Inflammatory macrophage treated with lipopolysaccharide for 4 hours (primary cell): ENCODE data around the gene SAP130.
A peak's percentile ranks its signal among the peaks of the same experiment; 100 is the strongest.

Experiments
- DNase-seq: peaks from one replicate; pipeline ENCODE4 v3.0.0-alpha.2; 2020

The SAP130 gene

GRCh38 chr2:128024816-128025215 lies 3.0 kb downstream of the SAP130 start:
- DNase-seq: peak; percentile 51

DNA sequence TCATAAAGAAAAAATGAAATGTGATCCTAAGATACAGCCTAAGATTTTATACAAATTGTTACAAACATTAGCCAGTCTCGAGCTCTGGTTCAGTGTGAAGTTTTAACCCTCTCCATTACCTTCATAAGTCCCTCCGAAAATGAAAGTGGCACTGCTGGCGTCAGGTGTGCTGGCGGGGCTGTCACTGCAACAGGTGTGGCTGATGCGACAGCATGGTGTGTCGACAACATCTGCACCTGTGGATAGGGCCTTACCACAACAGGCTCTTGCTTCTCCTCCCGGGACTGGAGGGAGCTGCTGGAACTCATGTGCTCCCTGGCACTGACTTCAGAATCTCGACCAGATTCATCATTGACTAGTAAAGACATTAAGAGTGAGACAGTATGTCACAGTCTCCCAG lies 10.3 kb downstream of the SAP130 start:
- DNase-seq: no peak

GRCh38 chr2:128016620-128017019 lies 11.2 kb downstream of the SAP130 start:
- DNase-seq: no peak

DNA sequence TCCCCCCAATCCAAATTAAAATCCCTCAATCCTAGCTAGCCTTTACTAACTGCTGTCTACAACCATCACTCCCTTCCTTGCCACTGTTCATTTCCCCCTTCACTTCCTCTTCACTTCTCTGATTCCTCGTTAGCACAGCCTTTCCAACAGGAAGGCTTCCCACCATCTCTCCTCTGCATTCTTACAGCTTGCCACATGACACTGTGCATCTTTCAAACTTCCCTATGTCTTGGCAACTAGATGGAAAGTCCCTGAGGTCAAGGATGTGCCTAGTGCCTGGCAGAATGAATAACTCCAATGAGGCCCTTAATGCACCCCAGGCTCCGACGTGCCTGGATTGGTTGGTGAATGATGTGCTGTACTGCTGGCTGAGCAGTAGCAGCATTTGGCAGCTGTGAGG lies 15.2 kb downstream of the SAP130 start:
- DNase-seq: peak; percentile 24

- peak; percentile 81 for DNase-seq
Observed at GRCh38 chr2:128008074-128008672, 19.7 kb downstream of the SAP130 start.

DNA sequence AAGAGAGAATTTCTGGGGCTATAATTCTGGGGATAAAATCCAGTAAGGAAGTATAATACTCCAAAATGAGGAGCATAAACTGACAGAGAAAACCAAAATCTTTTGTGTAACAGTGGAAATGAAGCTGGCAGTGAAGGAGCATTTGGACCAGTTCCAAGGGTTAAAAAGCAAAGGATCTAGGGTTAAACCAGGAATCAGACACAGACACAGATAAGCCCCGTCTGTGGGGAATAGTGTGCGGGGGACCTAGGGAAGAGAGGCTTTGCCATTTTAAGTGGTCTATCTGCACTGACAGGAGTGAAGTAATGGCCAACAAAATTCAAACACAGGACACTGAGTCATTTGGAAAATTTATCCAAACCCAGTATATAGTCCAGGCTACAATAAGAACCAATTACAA lies 23.4 kb downstream of the SAP130 start:
- DNase-seq: no peak

GRCh38 chr2:128003463-128003862 lies 24.4 kb downstream of the SAP130 start:
- DNase-seq: no peak

DNA sequence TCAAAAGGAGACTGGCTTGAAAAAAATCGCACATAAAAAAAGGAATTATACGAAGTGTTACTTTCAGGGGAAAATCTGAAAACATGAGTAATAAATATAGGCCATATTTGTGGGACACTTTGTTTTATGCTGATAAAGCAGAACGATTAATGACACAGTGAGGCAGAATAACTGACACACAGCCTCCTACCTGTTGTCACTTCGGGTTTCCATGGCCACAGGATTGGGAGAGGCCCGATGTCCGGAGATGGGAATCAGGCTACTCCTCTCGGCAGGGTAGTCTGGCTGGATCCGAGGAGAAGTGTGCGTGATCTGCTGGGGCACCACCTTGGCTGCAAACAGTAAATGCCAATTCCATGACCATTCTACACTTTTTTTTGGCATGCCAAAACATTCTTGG lies 31.7 kb downstream of the SAP130 start:
- DNase-seq: no peak

DNA sequence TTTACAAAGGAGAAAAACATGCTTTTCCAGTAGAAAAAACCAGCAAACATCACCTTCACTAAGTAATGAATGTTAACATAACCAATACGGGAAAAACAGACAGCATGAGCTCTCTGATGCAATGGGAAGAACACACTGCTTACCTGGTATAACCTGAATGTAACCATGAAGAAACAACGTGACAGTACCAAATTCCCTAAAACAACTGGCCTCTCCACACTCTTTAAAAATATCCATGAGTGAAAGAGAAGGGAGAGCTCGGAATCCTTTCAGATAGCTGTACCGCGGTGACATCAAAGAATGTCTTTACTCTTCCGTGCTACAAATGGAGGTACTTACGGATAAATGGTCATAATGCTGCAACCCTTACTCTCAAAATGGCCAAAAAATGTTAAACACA lies 32.1 kb downstream of the SAP130 start:
- DNase-seq: no peak

DNA sequence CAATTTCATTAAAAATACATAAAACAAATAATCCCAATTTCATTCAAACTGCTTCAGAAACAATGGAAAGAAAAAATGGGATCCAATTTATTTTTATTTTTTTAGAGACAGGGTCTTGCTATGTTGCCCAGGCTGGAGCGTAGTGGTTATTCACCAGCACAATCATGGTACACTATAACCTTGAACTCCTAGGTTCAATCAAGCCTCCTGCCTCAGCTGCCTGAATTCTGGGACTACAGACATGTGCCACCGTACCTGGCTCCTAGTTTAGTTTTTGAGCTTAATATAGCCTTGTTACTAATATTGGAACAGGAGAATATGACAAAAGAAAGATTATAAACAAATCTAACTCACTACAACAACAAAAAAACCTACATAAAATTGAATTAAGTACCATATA lies 34.2 kb downstream of the SAP130 start:
- no peak for DNase-seq

DNA sequence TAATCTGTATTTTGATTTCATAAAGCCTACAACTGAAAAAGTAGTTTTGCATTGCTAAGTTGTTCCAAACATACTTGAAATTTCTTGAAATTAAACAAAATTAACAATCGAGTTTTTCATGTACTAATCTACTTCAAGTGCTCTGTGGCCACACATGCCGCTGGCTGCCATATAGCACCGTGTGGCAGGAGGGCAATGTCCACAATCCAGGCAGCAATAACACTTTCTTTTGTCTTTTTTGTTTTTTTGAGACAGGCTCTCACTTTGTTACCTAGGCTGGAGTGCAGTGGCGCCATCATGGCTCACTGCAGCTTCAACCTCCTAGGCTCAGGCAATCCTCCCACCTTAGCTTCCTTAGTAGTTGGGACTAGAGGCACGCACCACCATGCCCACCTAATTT lies 36.1 kb downstream of the SAP130 start:
- DNase-seq: no peak

- no peak for DNase-seq
Observed at GRCh38 chr2:127986548-127987079, 41.2 kb downstream of the SAP130 start.

DNA sequence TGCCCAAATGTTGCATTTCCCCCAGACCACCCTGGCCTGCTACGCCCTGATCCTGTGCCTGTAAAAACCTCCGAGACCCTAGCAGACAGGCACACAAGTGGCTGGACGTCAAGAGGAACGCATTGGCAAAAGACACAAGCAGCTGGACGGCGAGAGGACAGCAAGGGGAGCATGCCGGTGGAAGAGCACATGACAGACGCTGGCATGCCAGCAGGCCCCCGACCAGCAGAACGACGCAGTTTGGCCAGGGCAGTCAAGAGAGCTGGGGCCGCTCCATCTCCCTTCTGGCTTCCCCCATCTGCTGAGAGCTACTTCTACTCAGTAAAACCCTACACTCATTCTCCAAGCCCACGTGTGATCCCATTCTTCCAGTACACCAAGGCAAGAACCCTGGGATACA lies 42.1 kb downstream of the SAP130 start:
- DNase-seq: no peak

DNA sequence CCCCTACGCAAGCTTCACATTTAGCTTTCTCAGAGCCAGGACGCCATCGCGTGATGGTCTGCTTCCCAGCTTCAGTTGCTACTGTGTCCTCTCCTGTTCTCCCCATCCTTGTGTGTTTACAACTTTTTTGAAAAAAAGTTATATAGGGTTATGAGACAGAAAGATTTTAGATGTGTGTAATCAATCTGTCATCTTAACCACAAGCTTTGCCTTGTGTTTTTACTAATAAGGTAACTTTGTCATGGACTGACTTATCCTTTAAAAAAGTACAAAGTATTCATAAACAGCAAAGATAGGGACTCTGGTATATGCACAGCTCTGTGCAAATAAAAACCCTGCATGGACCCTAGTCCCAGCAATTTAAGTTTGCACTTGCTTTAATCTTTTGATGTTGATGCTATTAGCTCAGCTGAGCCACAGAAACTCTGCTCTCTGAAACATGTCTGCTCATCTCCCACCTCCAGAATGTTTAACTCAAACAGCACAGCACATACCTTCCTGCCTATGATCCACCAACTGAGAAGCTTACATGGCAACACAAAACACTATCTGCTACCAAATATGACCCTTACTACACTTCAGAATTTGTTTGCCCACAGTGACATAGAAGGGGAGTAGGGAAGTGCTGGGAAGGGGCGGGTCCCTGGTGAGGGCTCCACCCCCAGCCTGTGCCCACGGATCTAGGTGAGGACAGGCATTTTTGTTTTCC lies 42.7 kb downstream of the SAP130 start:
- DNase-seq: no peak

- DNase-seq: no peak
Observed at GRCh38 chr2:127984551-127984950, 43.3 kb downstream of the SAP130 start.

DNA sequence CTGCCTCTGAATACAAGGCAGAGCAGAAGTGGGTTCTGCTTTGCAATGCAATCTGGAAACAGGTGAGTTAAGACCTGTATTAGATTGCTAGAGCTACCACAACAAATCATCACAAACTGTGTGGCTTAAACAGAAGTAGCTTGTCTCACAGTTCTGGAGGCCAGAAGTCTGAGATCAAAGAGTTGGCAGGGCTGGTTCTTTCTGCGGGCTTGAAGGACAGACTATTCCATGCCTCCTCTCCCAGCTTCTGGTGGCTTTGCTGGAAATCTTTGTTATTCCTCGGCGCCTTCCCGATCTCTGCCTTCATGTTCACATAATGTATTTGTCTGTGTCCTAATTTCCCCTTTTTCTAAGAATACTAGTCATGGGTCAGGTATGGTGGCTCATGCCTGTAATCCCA lies 58.4 kb downstream of the SAP130 start:
- no peak for DNase-seq

DNA sequence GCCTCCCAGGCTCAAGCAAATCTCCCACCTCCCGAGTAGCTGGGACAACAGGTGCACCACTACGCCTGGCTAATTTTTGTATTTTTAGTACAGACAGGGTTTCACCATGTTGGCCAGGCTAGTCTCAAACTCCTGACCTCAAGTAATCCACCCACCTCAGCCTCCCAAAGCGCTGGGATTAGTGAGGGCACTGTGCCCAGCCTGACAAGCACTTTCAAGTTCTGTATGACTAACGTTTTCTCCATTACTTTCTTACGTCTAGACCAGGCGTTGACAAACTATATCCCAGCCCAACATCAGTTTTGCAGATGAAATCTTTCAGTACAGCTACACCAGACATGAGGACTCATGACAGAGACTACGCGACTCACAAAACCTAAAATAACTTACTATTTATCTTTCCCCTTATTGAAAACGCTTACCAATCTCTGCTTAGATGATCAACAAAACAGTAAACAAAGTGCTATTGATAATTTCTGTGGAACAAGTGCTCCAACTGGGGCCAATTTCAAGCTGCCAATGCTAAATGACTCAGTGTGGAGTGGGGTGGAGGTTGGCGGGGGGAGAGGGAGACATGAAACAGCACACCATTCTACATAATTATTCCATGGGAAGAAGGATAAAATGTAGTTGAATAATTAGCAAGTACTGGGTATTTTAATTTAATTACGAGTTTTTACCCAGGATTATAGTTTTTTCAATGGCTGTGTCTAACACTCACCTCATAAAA lies 59.1 kb downstream of the SAP130 start:
- DNase-seq: no peak

DNA sequence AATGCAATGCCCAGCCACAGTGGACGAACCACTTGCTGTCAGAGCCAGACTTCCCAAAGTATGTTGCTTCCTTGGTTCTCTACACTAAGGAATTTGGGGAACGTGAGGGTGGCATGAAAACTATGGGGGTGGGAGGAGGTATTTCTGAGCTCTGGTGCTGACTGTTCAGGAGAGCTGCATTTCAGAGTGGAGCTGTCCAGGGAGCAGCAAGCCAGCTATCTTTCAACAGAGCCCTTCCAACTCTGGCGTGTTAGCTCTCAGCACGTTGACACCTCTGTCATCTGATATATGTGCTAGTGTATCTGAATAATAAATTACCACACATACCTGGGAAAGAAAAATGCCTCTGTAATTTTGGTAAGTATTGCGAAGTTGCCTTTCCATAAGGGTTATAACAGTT lies 66.1 kb downstream of the SAP130 start:
- DNase-seq: no peak

- no peak for DNase-seq
Observed at GRCh38 chr2:127957240-127957639, 70.6 kb downstream of the SAP130 start.

GRCh38 chr2:127954857-127955256 lies 73.0 kb downstream of the SAP130 start:
- peak; percentile 72 for DNase-seq

DNA sequence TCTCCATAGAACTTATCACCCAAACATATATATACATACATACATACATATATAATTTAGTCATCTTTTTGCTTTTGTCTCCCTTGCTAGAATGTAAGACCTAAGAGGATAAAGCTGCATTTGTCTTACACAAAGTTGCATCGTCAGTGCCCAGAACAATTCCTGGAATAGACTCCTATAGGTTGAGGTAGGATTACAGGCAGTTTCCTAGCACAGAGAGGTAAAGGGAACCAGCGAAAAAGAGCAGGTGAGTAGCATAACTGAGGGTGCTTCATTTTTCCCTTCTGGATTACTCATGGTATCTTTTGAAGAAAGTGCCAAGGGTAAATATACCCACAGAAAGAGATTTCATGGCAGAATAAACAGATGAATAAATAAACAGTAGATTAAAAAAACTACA lies 74.0 kb downstream of the SAP130 start:
- no peak for DNase-seq

DNA sequence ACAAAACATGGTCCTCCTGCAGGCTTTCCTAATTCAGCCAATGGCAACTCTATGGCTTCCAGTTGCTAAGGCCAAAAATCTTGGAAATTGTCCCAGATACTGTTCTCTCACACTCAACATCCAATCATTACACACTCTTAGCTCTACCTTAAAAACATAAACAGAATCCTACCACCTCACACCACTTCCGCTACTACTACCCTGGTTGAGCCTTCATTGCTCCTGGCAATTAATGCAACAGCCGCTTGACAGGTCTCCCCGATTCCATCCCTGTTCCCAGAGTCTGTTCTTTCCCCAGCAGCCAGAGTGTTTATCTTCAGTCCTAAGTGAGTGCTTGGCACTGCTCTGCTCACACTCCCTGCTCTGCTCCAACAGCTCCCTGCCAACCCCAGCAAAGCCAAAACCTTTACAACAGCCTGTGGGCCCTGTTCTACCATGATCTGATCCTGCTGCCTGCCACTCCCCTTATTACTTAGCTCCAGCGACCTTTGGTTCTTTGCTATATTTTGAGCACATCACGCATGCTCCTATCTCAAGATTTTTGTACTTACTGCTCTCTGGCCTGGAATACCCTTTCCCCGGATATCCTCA lies 74.6 kb downstream of the SAP130 start:
- DNase-seq: no peak

- DNase-seq: no peak
Observed at GRCh38 chr2:127951026-127951425, 76.8 kb downstream of the SAP130 start.

GRCh38 chr2:127950264-127950663 lies 77.6 kb downstream of the SAP130 start:
- no peak for DNase-seq
